Erythroblast (primary cell): Measurements from ENCODE around the gene NATD1.

Experiments used
- GATA1 ChIP-seq: IDR thresholded peaks from 2 replicates; pipeline ENCODE4 v1.6.1; 2011; ENCODE audit warnings: low read depth, mild to moderate bottlenecking, control low read depth, low read length, moderate library complexity
- POLR2A ChIP-seq: IDR thresholded peaks from 2 replicates; pipeline ENCODE4 v1.6.1; 2011; ENCODE audit warnings: mild to moderate bottlenecking, low read length

- TF ChIP-seq POLR2A (no peak), GATA1 (no peak)
Measured at GRCh38 chr17:21191698-21192097, 61.5 kb downstream of the NATD1 start.
